HepG2 (cell line): ENCODE results near the gene G6PC3. TPM values are rescaled to one million over a fixed set of nuclear protein-coding genes. Genes with fewer than 3 reads are reported as not detected.
A peak's percentile ranks its signal among the peaks of the same experiment; 100 is the strongest.

Source experiments
- CCDC6 ChIP-seq: sonication (generic); formaldehyde crosslinking; IDR thresholded peaks from 2 replicates; pipeline ENCODE4 v1.8.1; 2022; ENCODE audit warnings: mild to moderate bottlenecking, missing genetic modification reagents, moderate library complexity
- CEBPB ChIP-seq: IDR thresholded peaks from 2 replicates; pipeline ENCODE4 v1.6.1; 2011; ENCODE audit warnings: low read depth, low read length, improper control_type of control experiment, borderline replicate concordance
- CHD2 ChIP-seq: IDR thresholded peaks from 2 replicates; pipeline ENCODE4 v1.6.1; 2011; ENCODE audit warnings: low read depth, low read length, improper control_type of control experiment
- ERF ChIP-seq: IDR thresholded peaks from 2 replicates; pipeline ENCODE4 v1.6.1; 2018; ENCODE audit warnings: missing biosample characterization, missing genetic modification reagents
- GATAD1 ChIP-seq: IDR thresholded peaks from 2 replicates; pipeline ENCODE4 v1.6.1; 2016; ENCODE audit warnings: missing genetic modification reagents, missing compliant biosample characterization
- IRX3 ChIP-seq: sonication (generic); formaldehyde crosslinking; IDR thresholded peaks from 2 replicates; pipeline ENCODE4 v1.8.1; 2023; ENCODE audit warnings: mild to moderate bottlenecking, low read depth, missing genetic modification reagents, borderline replicate concordance
- KLF15 ChIP-seq: sonication (generic); formaldehyde crosslinking; IDR thresholded peaks from 2 replicates; pipeline ENCODE4 v1.8.1; 2023; ENCODE audit warnings: borderline replicate concordance, mild to moderate bottlenecking, inconsistent platforms, missing genetic modification reagents, mixed read lengths
- MAFG ChIP-seq: sonication (generic); formaldehyde crosslinking; IDR thresholded peaks from 2 replicates; pipeline ENCODE4 v1.5.1; 2020; ENCODE audit warnings: mild to moderate bottlenecking, missing genetic modification reagents
- MYC ChIP-seq: sonication (generic); formaldehyde crosslinking; IDR thresholded peaks from 2 replicates; pipeline ENCODE4 v1.9.0; 2021; ENCODE audit warnings: missing genetic modification reagents, borderline replicate concordance
- NFKB2 ChIP-seq: sonication (generic); formaldehyde crosslinking; IDR thresholded peaks from 2 replicates; pipeline ENCODE4 v1.4.0; 2020; ENCODE audit warnings: missing genetic modification reagents, borderline replicate concordance
- RFX5 ChIP-seq: IDR thresholded peaks from 2 replicates; pipeline ENCODE4 v1.6.1; 2011; ENCODE audit warnings: low read depth, low read length, improper control_type of control experiment
- SIN3A ChIP-seq: IDR thresholded peaks from 2 replicates; pipeline ENCODE4 v1.6.1; 2011; ENCODE audit warnings: low read depth, mild to moderate bottlenecking, control low read depth, low read length, borderline replicate concordance
- SRF ChIP-seq: IDR thresholded peaks from 2 replicates; pipeline ENCODE4 v1.6.1; 2011; ENCODE audit warnings: mild to moderate bottlenecking, low read depth, low read length, moderate library complexity
- ZNF24 ChIP-seq: fragments of 450-650 bp; IDR thresholded peaks from 2 replicates; pipeline ENCODE4 v1.6.1; 2017; ENCODE audit warnings: antibody characterized with exemption, mild to moderate bottlenecking
- ZNF44 ChIP-seq: sonication (generic); formaldehyde crosslinking; IDR thresholded peaks from 2 replicates; pipeline ENCODE4 v1.5.1; 2020; ENCODE audit warnings: mild to moderate bottlenecking, missing genetic modification reagents
- ZNF598 ChIP-seq: sonication (generic); formaldehyde crosslinking; IDR thresholded peaks from 2 replicates; pipeline ENCODE4 v1.5.1; 2020; ENCODE audit warnings: mild to moderate bottlenecking, missing genetic modification reagents, borderline replicate concordance
- ZNF768 ChIP-seq: sonication (generic); formaldehyde crosslinking; IDR thresholded peaks from 2 replicates; pipeline ENCODE4 v1.4.0; 2020; ENCODE audit warnings: missing genetic modification reagents
- ZNF891 ChIP-seq: sonication (generic); formaldehyde crosslinking; IDR thresholded peaks from 2 replicates; pipeline ENCODE4 v1.5.0; 2020; ENCODE audit warnings: mild to moderate bottlenecking, missing genetic modification reagents
- polyA plus RNA-seq, 8 experiments: library from polyadenylated mRNA; depleted of rRNA in 3 of 8; stranded (reverse) in 7 of 8; unstranded in 1 of 8; fragments of >200 nt; fragmentation: Illumina TruSeq in 4 of 8; extraction: Trizol in 4 of 8; gene quantifications; 2 replicates each; pipeline versions ENCODE4 v1.2.1 to v1.2.3, GENCODE V29; 2011 to 2016; ENCODE audit warnings: low read depth in 4 of 8, missing spikeins in 1 of 8, mixed read lengths in 1 of 8; ENCODE audit not compliant: insufficient read depth in 1 of 8
- total RNA-seq, 5 experiments: library from RNA; depleted of rRNA; stranded (reverse); fragments of >200 nt; fragmentation: Illumina TruSeq; extraction: Trizol; gene quantifications; 2 replicates each; pipeline ENCODE4 v1.2.3, GENCODE V29; 2016; ENCODE audit warnings: low read depth in 1 of 5
- TF ChIP-seq, protein P1 (sequence below): sonication (generic); formaldehyde crosslinking; IDR thresholded peaks from 2 replicates; pipeline ENCODE4 v1.4.0; 2020; ENCODE audit warnings: low read depth, mild to moderate bottlenecking, missing genetic modification reagents
- TF ChIP-seq, protein P2 (sequence below): conservative IDR thresholded peaks from 2 replicates; pipeline ENCODE4 v1.6.1; 2018; ENCODE audit warnings: missing genetic modification reagents
- TF ChIP-seq, protein P3 (sequence below): sonication (generic); formaldehyde crosslinking; IDR thresholded peaks from 2 replicates; pipeline ENCODE4 v1.5.0; 2020; ENCODE audit warnings: mild to moderate bottlenecking, missing genetic modification reagents
- TF ChIP-seq, protein P4 (sequence below): sonication (generic); formaldehyde crosslinking; IDR thresholded peaks from 2 replicates; pipeline ENCODE4 v1.8.1; 2022; ENCODE audit warnings: mild to moderate bottlenecking, missing genetic modification reagents
- TF ChIP-seq, protein P5 (sequence below): IDR thresholded peaks from 2 replicates; pipeline ENCODE4 v1.6.1; 2012; ENCODE audit warnings: inconsistent platforms

The G6PC3 gene
- total and polyA plus RNA-seq, 2 of the 13 experiments (the other 11 are each of a cell fraction or from before 2014, with no cell fraction given) = 38.5 to 75.8 TPM

DNA sequence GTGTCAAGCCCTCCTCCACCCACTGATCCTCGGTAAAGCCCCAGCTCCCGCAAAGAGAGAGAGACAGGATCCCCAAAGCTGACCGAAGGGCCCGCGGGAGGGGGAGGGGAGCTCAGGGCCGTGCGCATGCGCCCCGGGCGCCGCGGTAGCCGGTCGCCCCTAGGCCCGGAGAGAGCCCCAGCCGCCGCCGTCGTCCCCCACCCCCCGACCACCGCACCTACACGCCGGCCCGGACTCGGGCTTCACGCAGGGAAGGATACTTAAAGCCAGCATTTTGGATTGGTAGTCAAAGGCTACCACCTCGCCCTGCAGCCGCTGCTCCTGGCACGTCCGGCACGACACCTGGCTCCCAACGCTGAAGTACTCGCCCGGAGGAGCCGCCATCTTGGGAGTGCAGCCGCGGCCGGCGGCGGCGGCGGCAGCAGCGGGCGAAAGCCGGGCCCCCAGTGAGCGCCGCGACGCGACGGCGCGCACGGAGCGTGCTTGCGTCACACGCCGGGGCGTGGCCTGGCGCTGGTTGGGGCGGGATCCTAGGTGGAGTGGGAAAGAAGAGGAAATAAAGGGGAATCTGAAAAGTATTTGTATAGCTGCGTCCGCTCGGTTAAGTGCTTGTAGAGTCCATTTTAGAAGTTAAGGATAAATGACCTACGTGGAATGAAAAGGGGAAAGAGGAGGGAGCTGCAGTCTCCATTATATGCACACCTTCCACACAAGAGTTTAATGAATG, 4.2 kb upstream of the G6PC3 start, which contains the start of gene LSM12 (continued):
- TF ChIP-seq, protein P1, sequence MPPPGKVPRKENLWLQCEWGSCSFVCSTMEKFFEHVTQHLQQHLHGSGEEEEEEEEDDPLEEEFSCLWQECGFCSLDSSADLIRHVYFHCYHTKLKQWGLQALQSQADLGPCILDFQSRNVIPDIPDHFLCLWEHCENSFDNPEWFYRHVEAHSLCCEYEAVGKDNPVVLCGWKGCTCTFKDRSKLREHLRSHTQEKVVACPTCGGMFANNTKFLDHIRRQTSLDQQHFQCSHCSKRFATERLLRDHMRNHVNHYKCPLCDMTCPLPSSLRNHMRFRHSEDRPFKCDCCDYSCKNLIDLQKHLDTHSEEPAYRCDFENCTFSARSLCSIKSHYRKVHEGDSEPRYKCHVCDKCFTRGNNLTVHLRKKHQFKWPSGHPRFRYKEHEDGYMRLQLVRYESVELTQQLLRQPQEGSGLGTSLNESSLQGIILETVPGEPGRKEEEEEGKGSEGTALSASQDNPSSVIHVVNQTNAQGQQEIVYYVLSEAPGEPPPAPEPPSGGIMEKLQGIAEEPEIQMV = peak; percentile 45
- TF ChIP-seq, protein P2, sequence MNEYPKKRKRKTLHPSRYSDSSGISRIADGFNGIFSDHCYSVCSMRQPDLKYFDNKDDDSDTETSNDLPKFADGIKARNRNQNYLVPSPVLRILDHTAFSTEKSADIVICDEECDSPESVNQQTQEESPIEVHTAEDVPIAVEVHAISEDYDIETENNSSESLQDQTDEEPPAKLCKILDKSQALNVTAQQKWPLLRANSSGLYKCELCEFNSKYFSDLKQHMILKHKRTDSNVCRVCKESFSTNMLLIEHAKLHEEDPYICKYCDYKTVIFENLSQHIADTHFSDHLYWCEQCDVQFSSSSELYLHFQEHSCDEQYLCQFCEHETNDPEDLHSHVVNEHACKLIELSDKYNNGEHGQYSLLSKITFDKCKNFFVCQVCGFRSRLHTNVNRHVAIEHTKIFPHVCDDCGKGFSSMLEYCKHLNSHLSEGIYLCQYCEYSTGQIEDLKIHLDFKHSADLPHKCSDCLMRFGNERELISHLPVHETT (CRISPR knock-in tag) = peak; percentile 80
- TF ChIP-seq ERF (peak; percentile 19; the same call in 1 of the 2 replicates), ZNF44 (peak; percentile 71; the same call in 1 of the 2 replicates), ZNF24 (0 out of 2 replicates have a peak, but pooled peaks have one; percentile 43), GATAD1 (peak; percentile 37; the same call in 1 of the 2 replicates), IRX3 (0 out of 2 replicates have a peak, but pooled peaks have one; percentile 32), ZNF598 (CRISPR knock-in tag) (no peak), RFX5 (0 out of 2 replicates have a peak, but pooled peaks have one; percentile 10), KLF15 (CRISPR knock-in tag) (no peak), SIN3A (peak; percentile 46; the same call in 1 of the 2 replicates), NFKB2 (CRISPR knock-in tag) (peak; percentile 69; the same call in 1 of the 2 replicates), ZNF768 (CRISPR knock-in tag) (0 out of 2 replicates have a peak, but pooled peaks have one; percentile 19), ZNF891 (CRISPR knock-in tag) (peak; percentile 74; the same call in 1 of the 2 replicates), CEBPB (peak; percentile 93; the same call in 1 of the 2 replicates), CHD2 (peak; percentile 50; the same call in 1 of the 2 replicates), MYC (CRISPR knock-in tag) (peak; percentile 72), CCDC6 (CRISPR knock-in tag) (peak; percentile 25; the same call in 1 of the 2 replicates), MAFG (CRISPR knock-in tag) (no peak), SRF (no peak)
- TF ChIP-seq, protein P3, sequence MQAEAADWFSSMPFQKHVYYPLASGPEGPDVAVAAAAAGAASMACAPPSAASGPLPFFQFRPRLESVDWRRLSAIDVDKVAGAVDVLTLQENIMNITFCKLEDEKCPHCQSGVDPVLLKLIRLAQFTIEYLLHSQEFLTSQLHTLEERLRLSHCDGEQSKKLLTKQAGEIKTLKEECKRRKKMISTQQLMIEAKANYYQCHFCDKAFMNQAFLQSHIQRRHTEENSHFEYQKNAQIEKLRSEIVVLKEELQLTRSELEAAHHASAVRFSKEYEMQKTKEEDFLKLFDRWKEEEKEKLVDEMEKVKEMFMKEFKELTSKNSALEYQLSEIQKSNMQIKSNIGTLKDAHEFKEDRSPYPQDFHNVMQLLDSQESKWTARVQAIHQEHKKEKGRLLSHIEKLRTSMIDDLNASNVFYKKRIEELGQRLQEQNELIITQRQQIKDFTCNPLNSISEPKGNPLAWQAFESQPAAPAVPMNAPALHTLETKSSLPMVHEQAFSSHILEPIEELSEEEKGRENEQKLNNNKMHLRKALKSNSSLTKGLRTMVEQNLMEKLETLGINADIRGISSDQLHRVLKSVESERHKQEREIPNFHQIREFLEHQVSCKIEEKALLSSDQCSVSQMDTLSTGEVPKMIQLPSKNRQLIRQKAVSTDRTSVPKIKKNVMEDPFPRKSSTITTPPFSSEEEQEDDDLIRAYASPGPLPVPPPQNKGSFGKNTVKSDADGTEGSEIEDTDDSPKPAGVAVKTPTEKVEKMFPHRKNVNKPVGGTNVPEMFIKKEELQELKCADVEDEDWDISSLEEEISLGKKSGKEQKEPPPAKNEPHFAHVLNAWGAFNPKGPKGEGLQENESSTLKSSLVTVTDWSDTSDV (CRISPR knock-in tag) = 0 out of 2 replicates have a peak, but pooled peaks have one; percentile 41
- TF ChIP-seq, protein P4, sequence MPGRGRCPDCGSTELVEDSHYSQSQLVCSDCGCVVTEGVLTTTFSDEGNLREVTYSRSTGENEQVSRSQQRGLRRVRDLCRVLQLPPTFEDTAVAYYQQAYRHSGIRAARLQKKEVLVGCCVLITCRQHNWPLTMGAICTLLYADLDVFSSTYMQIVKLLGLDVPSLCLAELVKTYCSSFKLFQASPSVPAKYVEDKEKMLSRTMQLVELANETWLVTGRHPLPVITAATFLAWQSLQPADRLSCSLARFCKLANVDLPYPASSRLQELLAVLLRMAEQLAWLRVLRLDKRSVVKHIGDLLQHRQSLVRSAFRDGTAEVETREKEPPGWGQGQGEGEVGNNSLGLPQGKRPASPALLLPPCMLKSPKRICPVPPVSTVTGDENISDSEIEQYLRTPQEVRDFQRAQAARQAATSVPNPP (CRISPR knock-in tag) = peak; percentile 40; the same call in 1 of the 2 replicates
- TF ChIP-seq, protein P5, sequence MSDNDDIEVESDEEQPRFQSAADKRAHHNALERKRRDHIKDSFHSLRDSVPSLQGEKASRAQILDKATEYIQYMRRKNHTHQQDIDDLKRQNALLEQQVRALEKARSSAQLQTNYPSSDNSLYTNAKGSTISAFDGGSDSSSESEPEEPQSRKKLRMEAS = peak; percentile 77
